GM10266 (cell line): ENCODE measurements around the gene B3GNT5.

ENCODE experiments used
- DNase-seq: peaks from one replicate; pipeline ENCODE4 v3.0.0; 2012; ENCODE audit errors: extremely low spot score
- CTCF ChIP-seq: IDR thresholded peaks from 2 replicates; pipeline ENCODE4 v1.5.1; 2012; ENCODE audit warnings: mild to moderate bottlenecking, low read depth; ENCODE audit not compliant: control insufficient read depth, insufficient read depth; ENCODE audit errors: missing control alignments

The B3GNT5 gene

GRCh38 chr3:183317886-183318865 is 65.1 kb downstream of the B3GNT5 start:
- no peak for DNase-seq
- no peak for TF ChIP-seq CTCF

- TF ChIP-seq CTCF: no peak
Measured at GRCh38 chr3:183318877-183319276, 65.8 kb downstream of the B3GNT5 start.

GRCh38 chr3:183319371-183319770 is 66.3 kb downstream of the B3GNT5 start:
- TF ChIP-seq CTCF: no peak
- no peak for DNase-seq

More at GRCh38 chr3:183318877-183319276, 65.8 kb downstream of the B3GNT5 start:
- no peak for DNase-seq
